Heart left ventricle (tissue), 16 donors: ENCODE data around the gene GDI1. TPM values are rescaled to one million over a fixed set of nuclear protein-coding genes. Genes with fewer than 3 reads are reported as not detected.

Experiments
- ATAC-seq, 4 donors: fragments of 200-7000 bp; cut with Tn5 transposase; one replicate each; pipeline ENCODE4 v1.9.1; 2020 to 2022; ENCODE audit warnings: moderate library complexity in 4 of 4, mild to moderate bottlenecking in 3 of 4, moderate number of reproducible peaks in 1 of 4
- DNase-seq, 5 donors: peaks; one replicate each; pipeline ENCODE4 v3.0.0-alpha.2; 2020
- H3K27ac ChIP-seq, 12 donors: fragments of 200-600 bp; sonication (generic) in 4 of 12; one replicate each; pipeline versions ENCODE4 v1.5.0 to v1.8.0; 2016 to 2022; ENCODE audit warnings: mild to moderate bottlenecking in 2 of 12
- H3K27me3 ChIP-seq, 9 donors: fragments of 200-600 bp; sonication (generic) in 2 of 9; one replicate each; pipeline versions ENCODE4 v1.5.1 to v1.8.0; 2016 to 2022; ENCODE audit warnings: mild to moderate bottlenecking in 3 of 9
- H3K36me3 ChIP-seq, 9 donors: fragments of 200-600 bp; sonication (generic) in 2 of 9; one replicate each; pipeline versions ENCODE4 v1.5.0 to v1.8.0; 2018 to 2022; ENCODE audit warnings: mild to moderate bottlenecking in 2 of 9
- H3K4me1 ChIP-seq, 12 donors: fragments of 200-600 bp; sonication (generic) in 4 of 12; one replicate each; pipeline versions ENCODE4 v1.5.0 to v1.8.0; 2016 to 2022; ENCODE audit warnings: mild to moderate bottlenecking in 3 of 12
- H3K4me3 ChIP-seq, 12 donors: fragments of 200-600 bp; sonication (generic) in 4 of 12; one replicate each; pipeline versions ENCODE4 v1.5.0 to v1.8.0; 2017 to 2022; ENCODE audit warnings: mild to moderate bottlenecking in 9 of 12, moderate library complexity in 4 of 12
- H3K9me3 ChIP-seq, 12 donors: fragments of 200-600 bp; sonication (generic) in 4 of 12; one replicate each; pipeline versions ENCODE4 v1.5.0 to v1.8.0; 2016 to 2022; ENCODE audit warnings: mild to moderate bottlenecking in 1 of 12
- POLR2A ChIP-seq, 2 donors: fragments of 450-650 bp; IDR thresholded peaks; one replicate each; pipeline ENCODE4 v1.6.1; 2017; ENCODE audit warnings: antibody characterized with exemption in 2 of 2, mild to moderate bottlenecking in 2 of 2, moderate library complexity in 2 of 2
- WGBS, 4 donors: extraction: QIAGEN DNeasy Blood & Tissue Kit in 2 of 4; methylation state at CpG; one replicate each; pipeline versions ENCODE4 v1.1.5 to v1.1.7; 2013 to 2018; 5-methylcytosine and 5-hydroxymethylcytosine counted together
- intact Hi-C, 10 donors: fragments of 100-400 bp; cut with DNase I; formaldehyde crosslinking; loops; one replicate each; pipeline versions ENCODE4 v1.11.1 to v1.14.2; 2022
- polyA plus RNA-seq, 2 donors: library from polyadenylated mRNA; stranded (reverse); fragments of 200-250 nt; gene quantifications; one replicate each; pipeline ENCODE4 v1.2.3, GENCODE V29; 2013
- total RNA-seq, 9 donors: library from RNA; depleted of rRNA in 2 of 9; stranded (reverse); fragments of >200 nt in 2 of 9; fragmentation: NEBNext Ultra II Directional in 3 of 9; extraction: Animal tissue kit (Norgen Biotek cat#: 25700) in 3 of 9; gene quantifications; one replicate each; pipeline versions ENCODE4 v1.1.0 to v1.2.4, GENCODE V29; 2016 to 2023
- TF ChIP-seq, protein P1 (sequence below), 12 donors: fragments of 200-600 bp; sonication (generic) in 4 of 12; IDR thresholded peaks; one replicate each; pipeline versions ENCODE4 v1.5.0 to v1.8.0; 2018 to 2022; ENCODE audit warnings: antibody characterized with exemption in 12 of 12, mild to moderate bottlenecking in 5 of 12
- donor health status: ischemic (EF 13 %, LVEDD 7.1; RV severe dilation, severe dysfunction).
- donor health status: healthy with polysubstance abuse.
- donor health status: DM: no; HTN: yes; CAD: no.
- donor health status: DM: no; HTN: no; CAD: no.
- donor health status: ischemic (EF 25% LVEDD 6.9; RV normal size, moderate dysfunction).
- donor health status: ischemic (EF 25% LVEDD 5.7; RV mildly dilated, moderate dysfunction).
- donor health status: healthy.
- donor health status: DM: yes; HTN: yes; CAD: no.
- donor health status: ischemic (EF 35%, LVEDD 5.7; RV mildly dilated, moderate dysfunction).
- donor health status: nonischemic (EF 11% LVEDD 7.7; RV severe dilation, severe dysfunction).
- donor health status: DM: yes; HTN: yes; CAD: no.
- donor health status: PGD.
- donor health status: ischemic (EF 29% LVEDD 5.4; RV normal size, mild dysfunction).
- donor health status: nonischemic (EF 23%, LVEDD 6.1; RV moderate dilation, normal function).

The GDI1 gene
- total and polyA plus RNA-seq, 11 donors: 73.6 to 152 (median 92.2) TPM

DNA sequence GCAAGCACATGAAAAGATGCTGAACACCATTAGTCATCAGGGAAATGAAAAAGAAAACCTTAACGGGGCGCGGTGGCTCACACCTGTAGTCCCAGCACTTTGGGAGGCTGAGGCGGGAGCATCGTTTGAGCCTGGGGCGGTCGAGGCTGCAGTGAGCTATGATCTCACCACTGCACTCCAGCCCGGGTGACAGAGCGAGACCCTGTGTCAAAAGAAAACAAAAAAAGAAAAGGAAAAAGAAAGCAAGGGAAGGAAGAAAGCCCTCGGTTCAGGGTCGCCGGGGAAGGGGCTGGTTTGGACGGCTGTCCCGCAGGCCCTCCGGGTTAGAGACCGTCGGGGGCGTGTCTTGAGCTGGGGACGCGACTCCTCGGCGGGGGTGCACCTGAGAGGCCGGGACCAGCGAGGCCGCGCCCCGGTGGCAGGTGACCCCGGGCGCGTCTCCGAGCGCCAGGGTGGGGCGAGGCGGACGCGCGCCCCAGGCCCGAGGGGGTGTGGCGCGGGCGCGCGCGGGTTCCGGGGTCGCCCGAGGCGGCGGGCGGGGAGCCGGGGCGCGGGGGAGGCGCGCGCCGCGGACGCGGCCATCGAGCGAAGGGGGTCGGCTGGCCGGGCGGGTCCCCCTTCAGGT lies 20.6 kb downstream of the GDI1 start:
- peak in 3 of 4 donors; percentile 18 to 54 (median 46) for ATAC-seq
- peak overlapping the region in 11 of 12 donors; percentile 40 to 85 (median 62) for H3K4me3 ChIP-seq
- intact Hi-C loops: no loop called here
- no peaks in the 10 kb centered on the region for H3K9me3 ChIP-seq
- H3K27ac ChIP-seq: peak overlapping the region in 9 of 12 donors; percentile 32 to 89 (median 68)
- peak in 3 of 5 donors; percentile 23 to 65 (median 38) for DNase-seq
- peaks cover 0 to 5% (median 0%) of the 10 kb centered on the region in 9 donors for H3K36me3 ChIP-seq
- WGBS, 4 donors: 3 to 40% (median 18%) methylated on average over 27 to 65 of the region's 65 CpGs
- H3K4me1 ChIP-seq: peaks cover 0 to 13% (median 0%) of the 10 kb centered on the region in 12 donors
- no peak for TF ChIP-seq POLR2A (IDR thresholded peaks at IDR 0.05)
- TF ChIP-seq, protein P1, sequence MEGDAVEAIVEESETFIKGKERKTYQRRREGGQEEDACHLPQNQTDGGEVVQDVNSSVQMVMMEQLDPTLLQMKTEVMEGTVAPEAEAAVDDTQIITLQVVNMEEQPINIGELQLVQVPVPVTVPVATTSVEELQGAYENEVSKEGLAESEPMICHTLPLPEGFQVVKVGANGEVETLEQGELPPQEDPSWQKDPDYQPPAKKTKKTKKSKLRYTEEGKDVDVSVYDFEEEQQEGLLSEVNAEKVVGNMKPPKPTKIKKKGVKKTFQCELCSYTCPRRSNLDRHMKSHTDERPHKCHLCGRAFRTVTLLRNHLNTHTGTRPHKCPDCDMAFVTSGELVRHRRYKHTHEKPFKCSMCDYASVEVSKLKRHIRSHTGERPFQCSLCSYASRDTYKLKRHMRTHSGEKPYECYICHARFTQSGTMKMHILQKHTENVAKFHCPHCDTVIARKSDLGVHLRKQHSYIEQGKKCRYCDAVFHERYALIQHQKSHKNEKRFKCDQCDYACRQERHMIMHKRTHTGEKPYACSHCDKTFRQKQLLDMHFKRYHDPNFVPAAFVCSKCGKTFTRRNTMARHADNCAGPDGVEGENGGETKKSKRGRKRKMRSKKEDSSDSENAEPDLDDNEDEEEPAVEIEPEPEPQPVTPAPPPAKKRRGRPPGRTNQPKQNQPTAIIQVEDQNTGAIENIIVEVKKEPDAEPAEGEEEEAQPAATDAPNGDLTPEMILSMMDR (IDR thresholded peaks at IDR 0.05): no peak
- H3K27me3 ChIP-seq: no peaks in the 10 kb centered on the region

DNA sequence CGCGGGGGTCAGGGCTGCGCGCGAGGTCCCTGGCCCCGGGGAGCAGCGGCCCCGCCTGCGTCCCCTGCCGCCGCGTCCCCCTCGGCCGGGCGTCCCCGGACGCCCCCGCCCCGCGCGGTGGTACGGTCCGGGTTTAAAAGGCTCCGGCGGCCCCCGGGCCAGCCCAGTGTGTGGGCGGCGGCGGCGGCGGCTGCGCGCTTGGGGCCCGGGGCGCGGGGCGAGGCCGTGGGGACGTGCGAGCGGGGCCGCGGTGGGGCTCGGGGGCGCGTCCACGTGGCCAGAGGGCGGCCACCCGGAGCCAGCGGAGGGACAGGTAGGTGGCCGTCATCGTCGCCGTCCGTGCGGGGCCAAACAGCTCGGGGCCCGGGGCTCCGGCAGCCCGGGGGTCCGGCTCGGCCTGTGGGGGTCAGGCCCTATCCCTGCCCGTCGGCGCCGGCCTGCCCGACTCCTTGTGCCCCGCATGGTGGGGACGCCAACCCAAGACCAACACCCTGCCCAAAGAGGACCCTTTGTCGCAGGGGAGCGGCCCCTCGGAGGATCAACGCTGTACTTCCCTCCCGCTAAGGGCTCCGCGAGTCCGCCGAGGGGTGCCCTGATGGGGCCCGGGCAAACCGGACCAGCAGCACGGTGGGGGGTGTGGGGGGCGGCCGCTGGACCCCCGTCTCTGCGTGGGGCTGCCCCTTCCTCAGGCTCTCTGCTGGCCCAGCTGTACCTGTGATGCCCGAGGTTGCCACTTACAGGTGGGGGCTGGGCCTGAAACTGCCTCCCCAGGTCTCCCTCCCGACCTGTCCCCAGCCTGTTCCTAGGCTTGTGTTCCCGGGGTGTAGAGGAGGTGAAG lies 21.4 kb downstream of the GDI1 start, which contains the start of gene PLXNA3:
PLXNA3 (plus strand) TSS at position 166 of the 838 bp plus-strand sequence. CDS start 1,903 bp downstream, outside the sequence.
- WGBS, 4 donors: 0 to 51% (median 17%) methylated on average over 20 to 86 of the region's 88 CpGs
- Histone ChIP-seq H3K27ac (peak within 1 kb of the TSS in 10 of 12 donors; percentile 32 to 89 (median 68)), H3K4me3 (peak within 1 kb of the TSS; percentile 40 to 85 (median 62)), H3K36me3 (peaks cover 0 to 5% (median 0%) of the 10 kb centered on the region in 9 donors), H3K27me3 (no peaks in the 10 kb centered on the region), H3K9me3 (no peaks in the 10 kb centered on the region), H3K4me1 (peaks cover 0 to 13% (median 0%) of the 10 kb centered on the region in 12 donors)
- DNase-seq (peak in 4 of 5 donors; percentile 36 to 77 (median 58)), ATAC-seq (peak; percentile 43 to 75 (median 63))
- intact Hi-C loops: no loop called here
- TF ChIP-seq, protein P1 (IDR thresholded peaks at IDR 0.05): no peak
- peak in 1 of 2 donors; percentile 14 for TF ChIP-seq POLR2A (IDR thresholded peaks at IDR 0.05)

DNA sequence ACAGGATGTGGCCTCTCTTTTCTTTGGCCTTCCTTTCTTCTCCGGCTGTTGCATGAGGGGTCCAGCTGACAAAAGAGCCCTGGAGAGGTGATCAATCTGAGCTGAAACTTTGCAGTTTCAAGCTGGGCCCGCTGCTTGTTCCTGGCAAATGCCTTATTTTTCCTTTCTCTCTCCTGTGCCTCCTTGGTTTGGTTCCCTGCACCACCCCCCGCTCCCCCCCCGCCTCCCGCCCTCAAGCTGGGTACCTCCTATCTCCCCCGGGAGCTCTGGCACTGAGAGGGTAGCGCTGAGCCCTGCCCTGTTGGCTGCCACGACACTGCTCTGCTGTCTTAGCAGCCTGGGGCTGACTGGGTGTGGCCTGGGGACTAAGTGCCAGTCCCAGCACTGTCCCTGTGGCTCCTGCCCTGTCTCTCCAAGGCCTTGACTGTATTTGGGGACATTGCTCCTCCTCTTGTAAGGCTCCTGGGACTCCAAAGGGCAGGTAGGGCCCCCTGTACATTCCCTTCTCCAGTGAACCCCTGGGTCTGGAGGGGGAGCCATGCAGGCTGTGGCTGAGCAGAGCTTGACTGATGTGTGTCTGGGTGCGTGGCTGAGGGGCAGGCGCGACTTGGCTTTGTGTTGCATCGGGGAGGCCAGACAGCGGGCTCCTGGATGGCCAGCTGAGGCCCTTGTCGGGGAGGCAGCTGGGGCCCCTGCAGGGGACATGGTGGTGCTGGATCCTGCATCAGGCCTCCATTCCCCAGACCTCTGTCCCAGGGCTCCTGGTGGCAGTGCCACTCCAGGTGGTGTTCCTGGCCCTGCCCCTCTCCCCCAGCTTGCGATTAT lies 22.2 kb downstream of the GDI1 start:
- intact Hi-C loops: no loop called here
- WGBS, 4 donors: 35 to 79% (median 50%) methylated on average over 14 to 15 of the region's 15 CpGs
- Histone ChIP-seq H3K4me3 (peak overlapping the region; percentile 40 to 85 (median 62)), H3K27me3 (no peaks in the 10 kb centered on the region), H3K27ac (peak overlapping the region in 8 of 12 donors; percentile 32 to 73 (median 68)), H3K4me1 (peaks cover 0 to 13% (median 0%) of the 10 kb centered on the region in 12 donors), H3K9me3 (no peaks in the 10 kb centered on the region), H3K36me3 (peaks cover 0 to 8% (median 0%) of the 10 kb centered on the region in 9 donors)
- TF ChIP-seq POLR2A (IDR thresholded peaks at IDR 0.05): no peak
- TF ChIP-seq, protein P1 (IDR thresholded peaks at IDR 0.05): no peak
- ATAC-seq: peak; percentile 60 to 84 (median 80)
- peak in 4 of 5 donors; percentile 32 to 69 (median 56) for DNase-seq
